GM19043 (cell line): ENCODE results near the gene TIGAR.

Source experiments
- ATAC-seq: cut with Tn5 transposase; IDR thresholded peaks from one replicate; pipeline ENCODE4 v1.9.1; 2021; ENCODE audit warnings: low read depth; ENCODE audit not compliant: unreplicated experiment

TIGAR gene

GRCh38 chr12:4370265-4370664, 49.3 kb downstream of the TIGAR start:
- no peak for ATAC-seq

GRCh38 chr12:4372653-4373052, 51.6 kb downstream of the TIGAR start:
- ATAC-seq = no peak

GRCh38 chr12:4375449-4375848, 54.4 kb downstream of the TIGAR start:
- no peak for ATAC-seq

- ATAC-seq = no peak
Measured at GRCh38 chr12:4378772-4379171, 57.8 kb downstream of the TIGAR start.

- ATAC-seq = no peak
Measured at GRCh38 chr12:4379405-4379804, 58.4 kb downstream of the TIGAR start, which contains the start of gene FGF23. Gene FGF23, minus strand, starts transcription at chr12:4379712. Its CDS starts 130 bp downstream, at chr12:4379582.

- ATAC-seq = no peak
Measured at GRCh38 chr12:4380332-4380731, 59.3 kb downstream of the TIGAR start.

- no peak for ATAC-seq
Measured at GRCh38 chr12:4383304-4383865, 62.4 kb downstream of the TIGAR start.

- ATAC-seq = no peak
Measured at GRCh38 chr12:4386801-4387200, 65.8 kb downstream of the TIGAR start.

- ATAC-seq = no peak
Measured at GRCh38 chr12:4387607-4388006, 66.6 kb downstream of the TIGAR start.

GRCh38 chr12:4388032-4388431, 67.0 kb downstream of the TIGAR start:
- ATAC-seq = no peak

- ATAC-seq = no peak
Measured at GRCh38 chr12:4388662-4389061, 67.6 kb downstream of the TIGAR start.

- ATAC-seq = no peak
Measured at GRCh38 chr12:4392223-4392742, 71.3 kb downstream of the TIGAR start.

- ATAC-seq = no peak
Measured at GRCh38 chr12:4393211-4393610, 72.2 kb downstream of the TIGAR start.

GRCh38 chr12:4395818-4396217, 74.8 kb downstream of the TIGAR start:
- ATAC-seq = no peak

- no peak for ATAC-seq
Measured at GRCh38 chr12:4401117-4401516, 80.1 kb downstream of the TIGAR start.

- ATAC-seq = no peak
Measured at GRCh38 chr12:4402996-4403395, 82.0 kb downstream of the TIGAR start.
